GM19324 (cell line): ENCODE results near the gene ITPKC.
"Not testable (repeated sequence)": the region's sequence is repeated elsewhere in the genome, so short reads cannot be mapped to it uniquely, and the experiment has no call there.

ENCODE experiments used
- ATAC-seq: cut with Tn5 transposase; IDR thresholded peaks from one replicate; pipeline ENCODE4 v1.9.1; 2021; ENCODE audit warnings: mild to moderate bottlenecking, moderate library complexity; ENCODE audit not compliant: unreplicated experiment, low FRiP score

The ITPKC gene

DNA sequence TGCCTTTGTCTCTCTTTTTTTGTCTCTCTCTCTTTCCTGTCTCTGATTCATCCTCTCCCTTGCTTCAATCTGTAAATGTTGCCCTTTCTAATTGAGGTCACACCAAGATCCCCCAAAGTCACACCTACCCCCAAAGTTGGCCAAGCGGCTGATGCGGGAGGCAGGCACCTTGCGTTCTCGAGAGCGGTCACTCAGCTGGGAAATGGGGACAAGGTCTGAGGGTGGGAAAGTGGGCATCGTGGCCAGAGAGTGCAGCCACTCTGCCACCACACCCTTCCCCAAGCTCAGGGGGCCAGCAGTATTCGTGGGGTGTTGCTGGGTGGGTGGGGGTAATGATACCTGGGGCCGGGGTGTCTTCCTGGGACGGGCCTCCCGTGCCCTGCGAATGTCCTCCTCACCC is 3.0 kb upstream of the ITPKC start:
- ATAC-seq, result no peak

DNA sequence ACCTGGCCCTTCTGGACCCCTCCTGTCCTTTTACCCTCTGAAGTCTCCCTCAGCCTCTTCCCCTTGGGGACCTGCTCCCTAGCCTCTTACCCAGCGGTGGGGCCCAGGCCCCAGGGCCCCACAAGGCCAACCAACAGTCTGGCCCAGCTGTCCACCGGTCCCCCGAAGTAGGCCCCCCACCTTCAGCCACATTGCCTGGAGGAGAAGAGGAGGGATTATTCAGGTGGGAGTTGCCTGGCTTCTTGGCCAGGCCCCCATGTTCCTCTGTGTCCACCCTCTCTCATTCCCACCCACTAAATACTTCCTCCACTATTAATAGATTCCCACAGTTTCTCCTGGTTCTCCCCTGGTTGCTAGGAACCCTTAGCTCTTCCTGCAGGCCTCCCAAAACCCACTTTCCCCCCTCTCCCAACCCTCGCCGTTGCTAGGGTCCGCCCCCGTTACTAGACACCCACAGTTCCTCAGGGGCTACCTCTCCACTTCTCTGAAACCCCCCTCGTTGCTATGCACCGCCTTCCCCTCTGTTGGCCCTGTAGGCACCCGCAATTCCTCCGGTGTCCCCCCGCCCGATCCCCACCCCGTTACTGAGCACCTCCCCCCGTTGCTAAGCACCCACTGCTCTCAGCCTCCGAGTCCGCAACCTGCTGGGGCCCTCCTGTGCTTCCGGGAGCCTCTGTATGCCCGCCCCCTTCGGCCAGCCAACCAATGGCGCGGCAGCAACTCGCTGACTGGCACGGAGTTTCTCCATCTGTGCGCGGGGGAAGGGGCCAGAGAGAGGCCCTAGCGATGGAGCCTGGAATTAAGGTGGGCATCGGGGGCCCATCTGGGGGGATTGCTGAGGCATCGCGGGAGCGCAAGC is 2.2 kb upstream of the ITPKC start:
- peak; percentile 45 for ATAC-seq

DNA sequence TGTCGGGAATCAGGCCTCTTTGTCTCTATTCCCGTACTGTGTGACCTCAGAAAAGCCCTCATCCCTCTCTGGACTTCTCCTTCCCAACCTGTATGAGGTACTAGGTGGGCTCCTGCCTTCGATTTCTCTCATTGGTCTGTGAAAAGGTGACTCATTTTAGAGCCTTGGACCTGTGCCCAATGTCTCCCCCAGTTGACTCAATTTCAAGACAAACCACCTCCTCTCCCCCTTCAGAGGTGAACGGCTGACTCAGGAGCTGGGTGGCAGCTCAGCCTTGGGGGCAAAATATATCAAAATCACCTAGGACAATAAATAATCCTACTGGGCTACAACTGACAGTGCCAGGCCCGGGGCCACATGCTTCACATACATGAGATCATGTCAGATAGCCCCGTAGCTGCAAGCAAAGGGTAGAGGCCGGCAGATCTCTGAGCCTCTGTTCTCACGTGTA is 856 bp upstream of the ITPKC start:
- ATAC-seq, result no peak

DNA sequence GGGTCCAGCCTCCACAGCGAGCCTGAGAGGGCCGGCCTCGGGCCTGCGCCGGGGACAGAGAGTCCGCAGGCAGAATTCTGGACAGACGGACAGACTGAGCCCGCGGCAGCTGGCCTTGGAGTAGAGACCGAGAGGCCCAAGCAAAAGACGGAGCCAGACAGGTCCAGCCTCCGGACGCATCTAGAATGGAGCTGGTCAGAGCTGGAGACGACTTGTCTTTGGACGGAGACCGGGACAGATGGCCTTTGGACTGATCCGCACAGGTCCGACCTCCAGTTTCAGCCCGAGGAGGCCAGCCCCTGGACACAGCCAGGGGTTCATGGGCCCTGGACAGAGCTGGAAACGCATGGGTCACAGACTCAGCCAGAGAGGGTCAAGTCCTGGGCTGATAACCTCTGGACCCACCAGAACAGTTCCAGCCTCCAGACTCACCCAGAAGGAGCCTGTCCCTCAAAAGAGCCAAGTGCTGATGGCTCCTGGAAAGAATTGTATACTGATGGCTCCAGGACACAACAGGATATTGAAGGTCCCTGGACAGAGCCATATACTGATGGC is 490 bp downstream of the ITPKC start:
- ATAC-seq, result peak; percentile 2

DNA sequence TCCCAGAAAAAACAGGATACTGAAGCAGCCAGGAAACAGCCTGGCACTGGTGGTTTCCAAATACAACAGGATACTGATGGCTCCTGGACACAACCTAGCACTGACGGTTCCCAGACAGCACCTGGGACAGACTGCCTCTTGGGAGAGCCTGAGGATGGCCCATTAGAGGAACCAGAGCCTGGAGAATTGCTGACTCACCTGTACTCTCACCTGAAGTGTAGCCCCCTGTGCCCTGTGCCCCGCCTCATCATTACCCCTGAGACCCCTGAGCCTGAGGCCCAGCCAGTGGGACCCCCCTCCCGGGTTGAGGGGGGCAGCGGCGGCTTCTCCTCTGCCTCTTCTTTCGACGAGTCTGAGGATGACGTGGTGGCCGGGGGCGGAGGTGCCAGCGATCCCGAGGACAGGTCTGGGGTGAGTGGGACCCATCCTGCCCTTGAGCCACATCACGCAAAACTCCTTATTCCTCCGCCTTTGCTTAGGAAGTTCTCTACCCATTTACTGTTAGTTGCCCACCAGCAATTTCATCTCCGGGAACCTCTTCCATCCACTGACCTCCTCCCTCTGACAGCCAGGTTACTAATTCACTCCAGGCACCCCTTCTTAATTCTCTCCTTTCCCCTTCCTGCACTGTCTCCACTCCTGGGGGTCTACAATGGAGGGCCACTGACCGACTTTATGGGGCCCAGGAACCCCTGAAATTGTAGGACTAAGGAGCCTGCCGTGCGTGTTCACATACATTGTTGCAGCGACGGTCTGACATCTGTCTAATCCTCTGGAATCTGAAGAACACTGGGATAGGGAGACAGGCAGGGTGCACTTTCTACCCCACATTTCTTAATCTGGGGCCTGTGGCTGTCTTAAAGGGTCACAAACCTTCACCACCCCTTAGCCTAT is 1.2 kb downstream of the ITPKC start:
- no peak for ATAC-seq

DNA sequence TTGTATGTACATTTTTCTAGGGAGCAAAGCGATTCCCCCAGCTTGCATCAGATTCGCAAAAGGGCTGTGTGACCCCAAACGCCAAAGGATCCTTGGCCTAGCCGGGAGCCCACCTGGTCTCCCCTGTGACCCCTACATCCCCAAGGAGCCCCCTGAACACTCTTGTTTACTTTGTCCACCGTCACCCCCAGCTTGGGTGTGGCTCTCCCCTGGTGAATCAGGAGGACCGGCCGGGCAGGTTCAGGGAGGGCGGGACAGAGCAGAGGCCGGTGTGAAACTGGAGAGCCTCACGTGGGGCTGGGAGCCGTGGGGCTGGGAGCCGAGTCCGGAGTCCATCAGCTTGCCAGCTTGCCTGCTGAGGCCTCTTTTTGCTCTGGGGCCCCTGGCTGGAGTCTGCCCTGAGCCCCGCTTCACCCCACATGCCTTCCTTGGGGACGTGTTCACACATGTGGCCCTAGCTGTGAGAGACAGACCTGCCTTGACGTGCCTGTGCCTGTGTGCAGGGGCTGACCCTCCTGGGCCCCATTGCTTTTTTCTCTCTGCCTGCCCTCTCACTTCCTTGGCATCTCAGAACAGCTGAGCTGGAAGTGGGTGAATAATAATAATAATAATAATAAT is 2.0 kb downstream of the ITPKC start:
- ATAC-seq, result no peak

DNA sequence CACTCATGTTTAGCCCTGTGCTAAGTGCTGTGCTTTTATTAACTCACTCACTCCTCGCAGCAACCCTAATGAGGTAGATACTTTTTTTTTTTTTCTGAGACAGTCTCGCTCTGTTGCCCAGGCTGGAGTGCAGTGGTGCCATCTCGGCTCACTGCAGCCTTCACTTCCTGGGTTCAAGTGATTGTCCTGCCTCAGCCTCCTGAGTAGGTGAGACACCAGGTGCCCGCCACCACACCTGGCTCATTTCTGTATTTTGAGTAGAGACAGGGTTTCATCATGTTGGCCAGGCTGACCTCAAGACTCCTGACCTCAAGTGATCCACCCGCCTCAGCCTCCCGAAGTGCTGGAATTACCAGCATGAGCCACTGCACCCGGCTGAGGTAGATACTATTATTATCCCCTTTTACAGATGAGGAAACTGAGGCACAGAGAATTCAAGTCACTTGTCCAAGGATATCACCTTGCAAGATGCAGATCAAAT is 2.5 kb downstream of the ITPKC start:
- ATAC-seq, result no peak

DNA sequence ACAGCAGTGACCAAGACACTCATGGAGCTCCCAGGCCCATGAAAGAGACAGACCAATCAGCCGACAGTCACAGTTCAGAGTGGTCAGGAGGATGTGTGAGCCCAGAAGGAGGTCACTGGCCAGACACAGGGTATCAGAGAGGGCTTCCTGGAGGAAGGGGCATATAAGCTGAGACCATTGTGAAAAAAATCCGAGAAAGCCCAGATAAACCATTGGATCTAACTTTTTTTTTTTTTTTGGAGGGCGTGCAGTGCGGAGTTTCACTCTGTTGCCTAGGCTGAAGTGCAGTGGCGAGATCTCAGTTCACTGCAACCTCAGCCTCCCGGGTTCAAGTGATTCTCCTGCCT is 4.2 kb downstream of the ITPKC start:
- ATAC-seq, result no peak

DNA sequence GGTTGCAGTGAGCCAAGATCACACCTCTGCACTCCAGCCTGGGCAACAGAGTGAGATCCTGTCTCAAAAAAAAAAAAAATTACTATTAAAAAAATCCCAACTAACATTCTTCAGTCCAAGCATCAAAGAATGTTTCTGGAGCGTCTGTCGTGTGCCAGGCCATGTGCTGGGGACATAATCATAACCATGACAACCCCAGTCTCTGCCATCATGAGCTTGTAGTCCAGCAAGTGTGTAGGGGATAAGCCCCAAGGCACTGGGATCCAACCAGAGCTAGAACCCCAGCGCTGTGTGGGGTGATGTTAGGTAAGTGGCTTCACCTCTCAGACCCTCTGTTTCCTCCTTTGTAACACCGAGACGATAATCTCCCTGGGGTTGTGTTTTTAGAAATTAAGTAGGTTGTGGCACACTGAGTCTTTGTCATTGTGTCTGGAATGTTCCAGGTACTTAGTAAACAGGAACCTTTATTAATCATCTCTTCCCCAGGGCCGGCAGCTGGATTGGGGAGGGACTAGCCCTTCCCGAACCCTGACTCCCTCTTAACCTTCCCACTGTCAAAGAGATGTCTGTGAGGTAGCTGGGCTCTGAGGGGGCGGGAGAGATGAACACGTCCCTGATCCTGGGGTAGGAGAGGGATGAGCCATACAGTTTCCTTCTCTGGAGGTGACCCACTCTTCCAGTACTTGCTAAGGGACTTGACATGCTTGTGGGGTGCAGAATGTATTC is 5.2 kb downstream of the ITPKC start:
- no peak for ATAC-seq

DNA sequence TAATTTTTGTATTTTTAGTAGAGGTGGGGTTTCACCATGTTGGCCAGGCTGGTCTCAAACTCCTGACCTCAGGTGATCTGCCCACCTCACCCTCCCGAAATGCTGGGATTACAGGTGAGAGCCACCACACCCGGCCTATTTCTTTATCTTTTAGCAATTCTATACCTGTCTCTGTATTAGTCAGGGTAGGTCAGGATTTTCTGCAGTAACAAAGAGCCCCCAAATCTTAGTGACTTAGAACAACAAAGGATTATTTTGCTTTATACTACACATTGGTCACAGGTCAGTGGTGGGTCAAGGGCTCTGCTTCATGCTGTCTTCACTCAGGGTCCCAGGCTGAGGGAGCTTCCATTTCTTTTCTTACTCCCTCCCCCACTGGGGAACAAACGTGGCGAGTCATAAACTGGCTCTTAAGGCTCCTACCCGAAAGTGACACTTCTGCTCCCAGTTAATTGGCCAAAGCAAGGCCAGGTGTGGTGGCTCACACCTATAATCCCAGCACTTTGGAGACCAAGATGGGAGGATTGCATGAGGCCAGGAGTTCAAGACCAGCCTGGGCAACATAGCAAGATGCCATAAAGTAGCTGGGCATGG is 6.8 kb downstream of the ITPKC start:
- no peak for ATAC-seq

DNA sequence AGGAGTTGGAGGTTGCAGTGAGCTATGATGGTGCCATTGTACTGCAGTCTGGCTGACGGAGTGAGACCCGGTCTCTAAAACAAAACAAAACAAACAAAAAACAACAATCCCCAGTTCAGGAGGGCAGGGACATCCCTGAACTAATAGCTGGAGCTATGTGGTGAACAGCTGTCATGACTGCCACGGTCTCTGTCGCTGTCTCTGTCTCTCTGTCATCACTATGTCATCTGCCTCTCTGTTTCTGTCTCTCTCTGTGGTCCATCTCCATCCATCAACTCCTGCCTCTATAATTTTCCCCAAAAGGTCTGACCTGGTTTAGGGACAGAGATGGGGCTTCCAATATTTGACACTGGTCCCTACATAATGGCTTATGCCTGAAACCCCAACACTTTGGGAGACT is 7.4 kb downstream of the ITPKC start:
- no peak for ATAC-seq

DNA sequence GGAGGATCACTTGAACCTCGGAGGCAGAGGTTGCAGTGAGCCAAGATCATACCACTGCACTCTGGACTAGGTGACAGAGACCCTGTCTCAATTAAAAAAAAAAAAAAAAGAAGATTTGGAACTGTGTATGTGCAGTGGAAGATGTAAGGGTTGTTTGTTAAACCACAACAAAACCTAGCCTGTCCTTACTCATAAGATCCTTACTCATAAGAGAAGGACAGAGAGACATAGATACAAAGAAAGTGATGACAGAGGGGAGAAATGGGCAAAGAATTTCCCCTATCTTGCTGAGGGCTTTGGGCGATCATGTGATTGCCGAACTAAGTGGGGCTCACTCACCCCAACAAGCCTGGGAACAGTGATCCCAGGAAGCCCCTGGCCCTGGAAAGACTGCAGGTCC is 7.9 kb downstream of the ITPKC start:
- ATAC-seq, result no peak

DNA sequence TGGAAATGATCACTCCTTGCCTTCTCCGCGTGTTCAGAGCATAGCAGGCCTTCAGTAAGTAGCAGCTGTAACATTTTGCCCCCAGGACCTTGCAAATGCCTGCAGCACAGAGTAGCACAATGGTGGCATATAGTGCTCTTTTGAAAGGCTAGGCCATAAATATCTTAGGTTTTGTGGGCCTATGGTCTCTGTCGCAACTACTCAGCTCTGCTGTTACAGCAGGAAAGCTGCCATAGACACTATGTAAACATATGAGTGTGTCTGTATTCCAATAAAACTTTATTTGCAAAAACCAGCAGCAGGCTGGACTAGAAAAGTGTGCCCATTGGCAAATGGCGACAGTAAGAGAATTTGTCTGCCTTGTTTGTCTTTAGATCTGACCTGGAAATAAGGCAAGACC is 9.4 kb downstream of the ITPKC start:
- ATAC-seq, result no peak

DNA sequence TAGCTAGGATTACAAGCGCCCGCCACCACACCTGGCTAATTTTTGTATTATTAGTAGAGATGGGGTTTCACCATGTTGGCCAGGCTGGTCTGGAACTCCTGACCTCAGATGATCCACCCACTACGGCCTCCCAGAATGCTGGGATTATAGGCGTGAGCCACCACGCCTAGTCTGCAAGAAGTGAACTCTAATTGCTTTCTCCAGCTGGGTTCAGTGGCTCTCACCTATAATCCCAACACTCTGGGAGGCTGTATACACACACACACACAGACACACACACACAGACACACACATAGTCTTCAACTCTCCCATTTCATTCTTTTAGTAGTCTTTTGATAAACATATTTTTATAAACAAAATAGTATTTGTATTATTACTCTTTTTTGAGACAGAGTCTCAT is 13.2 kb downstream of the ITPKC start:
- ATAC-seq, result not testable (repeated sequence)

DNA sequence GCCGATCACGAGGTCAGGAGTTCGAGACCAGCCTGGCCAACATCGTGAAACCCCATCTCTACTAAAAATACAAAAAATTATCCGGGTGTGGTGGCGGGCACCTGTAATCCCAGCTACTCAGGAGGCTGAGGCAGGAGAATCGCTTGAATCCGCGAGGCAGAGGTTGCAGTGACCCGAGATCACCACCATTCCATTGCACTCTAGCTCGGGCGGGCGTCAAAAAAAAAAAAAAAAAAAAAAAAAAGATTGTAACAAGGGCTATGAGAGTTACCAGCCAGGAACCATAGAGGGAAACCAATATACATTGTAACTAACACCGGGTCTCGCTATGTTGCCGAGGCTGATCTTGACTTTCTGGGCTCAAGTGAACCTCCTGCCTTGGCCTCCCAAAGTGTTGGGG is 15.4 kb downstream of the ITPKC start:
- ATAC-seq, result not testable (repeated sequence)

DNA sequence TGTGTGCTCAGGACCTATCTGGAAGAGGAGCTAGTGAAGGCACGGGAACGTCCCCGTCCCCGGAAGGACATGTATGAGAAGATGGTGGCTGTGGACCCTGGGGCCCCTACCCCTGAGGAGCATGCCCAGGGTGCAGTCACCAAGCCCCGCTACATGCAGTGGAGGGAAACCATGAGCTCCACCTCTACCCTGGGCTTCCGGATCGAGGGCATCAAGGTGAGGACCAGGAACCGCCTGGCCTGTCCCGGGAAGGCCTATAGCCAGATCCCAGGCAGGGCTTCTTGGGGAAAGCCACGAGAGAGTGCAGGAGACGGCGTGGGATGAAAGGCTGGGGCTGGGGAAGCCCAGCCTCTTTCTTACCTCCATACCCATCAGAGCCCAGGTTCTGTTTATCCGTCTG is 16.2 kb downstream of the ITPKC start:
- ATAC-seq, result no peak

DNA sequence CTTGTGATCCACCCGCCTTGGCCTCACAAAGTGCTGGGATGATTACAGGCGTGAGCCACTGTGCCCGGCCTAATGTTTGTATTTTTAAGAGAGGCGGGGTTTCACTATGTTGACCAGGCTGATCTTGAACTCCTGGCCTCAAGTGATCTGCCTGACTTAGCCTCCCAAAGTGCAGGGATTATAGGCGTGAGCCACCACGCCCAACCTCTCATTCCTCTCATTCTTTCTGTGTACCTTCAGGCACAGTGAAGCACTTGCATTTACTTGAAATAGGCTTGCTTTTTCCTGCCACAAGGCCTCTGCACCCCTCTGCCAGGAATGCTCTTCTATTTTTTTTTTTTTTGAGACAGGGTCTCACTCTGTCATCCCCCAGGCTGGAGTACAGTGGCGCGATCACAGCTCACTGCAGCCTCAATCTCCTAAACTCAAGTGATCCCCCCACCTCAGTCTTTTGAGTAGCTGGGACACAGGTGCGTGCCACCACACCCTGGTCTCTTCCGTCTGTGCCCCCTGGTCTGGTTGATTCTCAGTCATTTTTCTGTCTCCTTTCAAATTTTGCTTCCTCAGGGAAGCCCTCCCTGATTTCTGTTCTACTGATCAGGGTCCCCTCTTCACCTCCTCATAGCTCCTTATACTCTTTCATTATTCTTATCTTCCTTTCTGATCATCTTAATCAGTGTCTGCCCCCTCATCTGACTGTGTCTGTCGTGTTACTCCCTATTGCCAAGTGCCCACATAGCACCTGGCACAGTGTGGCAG is 18.3 kb downstream of the ITPKC start:
- ATAC-seq, result no peak

DNA sequence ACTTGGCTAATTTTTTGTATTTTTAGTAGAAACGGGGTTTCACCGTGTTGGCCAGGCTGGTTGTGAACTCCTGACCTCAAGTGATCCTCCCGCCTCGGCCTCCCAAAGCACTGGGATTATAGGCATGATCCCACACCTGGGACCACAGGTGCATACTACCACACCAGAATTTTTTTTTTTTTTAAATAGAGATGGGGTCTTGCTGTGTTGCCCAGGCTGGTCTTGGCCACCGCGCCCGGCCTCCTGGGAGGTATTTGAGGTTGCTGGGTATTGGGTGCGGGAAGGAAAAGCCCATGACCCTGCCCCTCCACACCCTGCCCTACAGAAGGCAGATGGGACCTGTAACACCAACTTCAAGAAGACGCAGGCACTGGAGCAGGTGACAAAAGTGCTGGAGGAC is 19.7 kb downstream of the ITPKC start:
- no peak for ATAC-seq

DNA sequence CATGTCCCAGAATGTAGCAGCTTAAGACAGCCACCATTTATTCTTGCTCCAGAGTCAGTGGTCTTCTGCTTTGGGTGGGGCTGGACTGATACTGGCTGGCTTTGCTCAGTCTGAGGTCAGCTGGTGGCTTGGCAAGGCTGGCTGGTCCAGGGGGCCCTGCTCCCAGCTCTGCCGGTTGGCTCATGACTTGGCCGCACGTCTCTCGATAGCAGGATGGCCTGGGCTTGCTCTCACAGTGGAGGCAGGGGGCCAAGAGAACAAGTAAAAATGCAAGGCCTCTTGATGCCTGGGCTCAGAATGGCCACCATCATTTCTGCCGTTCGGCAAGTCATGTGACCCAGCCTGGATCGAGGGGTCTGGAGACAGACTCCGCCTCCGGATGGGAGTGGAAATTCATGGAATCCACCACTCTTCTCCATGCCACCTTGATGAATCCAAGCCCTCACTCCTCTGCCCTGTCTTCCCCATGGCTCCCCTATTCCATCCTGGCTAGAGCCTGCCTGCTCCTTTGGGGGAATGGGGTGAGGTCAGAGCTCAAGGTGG is 20.3 kb downstream of the ITPKC start:
- no peak for ATAC-seq
